Measurements from ENCODE around the gene EPB41L4B. TPM values are rescaled to one million over a fixed set of nuclear protein-coding genes. Genes with fewer than 3 reads are reported as not detected.

The EPB41L4B gene
- total and polyA plus RNA-seq, 9 donors, result 6.2 to 14.3 (median 6.8) TPM

- DNase-seq, result peak; percentile 78
- Histone ChIP-seq H3K9me3 (replicated peaks; ENCODE audit: control insufficient read depth, low read depth, low read length) (no peaks in the 10 kb centered on the region), H3K4me1 (ENCODE audit: control insufficient read depth, insufficient read depth, low read length) (peaks cover 70% of the 10 kb centered on the region), H3K4me3 (ENCODE audit: low read length) (no peak overlapping the region), H3K27me3 (ENCODE audit: control insufficient read depth, insufficient read depth, low read length) (no peaks in the 10 kb centered on the region), H3K36me3 (ENCODE audit: control insufficient read depth, insufficient read depth, low read length) (no peaks in the 10 kb centered on the region), H3K27ac (ENCODE audit: low read length) (peak overlapping the region; percentile 62)
- 76% methylated on average over 7 of the region's 8 CpGs for WGBS (ENCODE audit: insufficient coverage)
These were observed 45.8 kb downstream of the EPB41L4B start for GRCh38 chr9:109274884-109275730.

- no peaks in the 10 kb centered on the region for H3K36me3 ChIP-seq (ENCODE audit: control insufficient read depth, insufficient read depth, low read length)
- 100% methylated on average over 2 of the region's 3 CpGs for WGBS (ENCODE audit: insufficient coverage)
- DNase-seq, result no peak
- no peak overlapping the region for H3K4me3 ChIP-seq (ENCODE audit: low read length)
- no peaks in the 10 kb centered on the region for H3K27me3 ChIP-seq (ENCODE audit: control insufficient read depth, insufficient read depth, low read length)
- no peaks in the 10 kb centered on the region for H3K9me3 ChIP-seq (replicated peaks; ENCODE audit: control insufficient read depth, low read depth, low read length)
- peak overlapping the region; percentile 62 for H3K27ac ChIP-seq (ENCODE audit: low read length)
- peaks cover 66% of the 10 kb centered on the region for H3K4me1 ChIP-seq (ENCODE audit: control insufficient read depth, insufficient read depth, low read length)
These were observed 47.0 kb downstream of the EPB41L4B start for GRCh38 chr9:109273869-109274268.

GRCh38 chr9:109272745-109273144, 48.1 kb downstream of the EPB41L4B start:
- H3K9me3 ChIP-seq (replicated peaks; ENCODE audit: control insufficient read depth, low read depth, low read length), result no peaks in the 10 kb centered on the region
- H3K4me3 ChIP-seq (ENCODE audit: low read length), result no peak overlapping the region
- 100% methylated on average over 1 of the region's 2 CpGs for WGBS (ENCODE audit: insufficient coverage)
- H3K4me1 ChIP-seq (ENCODE audit: control insufficient read depth, insufficient read depth, low read length), result peaks cover 55% of the 10 kb centered on the region
- DNase-seq, result no peak
- no peaks in the 10 kb centered on the region for H3K36me3 ChIP-seq (ENCODE audit: control insufficient read depth, insufficient read depth, low read length)
- H3K27ac ChIP-seq (ENCODE audit: low read length), result peak overlapping the region; percentile 52
- H3K27me3 ChIP-seq (ENCODE audit: control insufficient read depth, insufficient read depth, low read length), result no peaks in the 10 kb centered on the region

- DNase-seq, result no peak
- Histone ChIP-seq H3K4me1 (ENCODE audit: control insufficient read depth, insufficient read depth, low read length) (peaks cover 48% of the 10 kb centered on the region), H3K36me3 (ENCODE audit: control insufficient read depth, insufficient read depth, low read length) (no peaks in the 10 kb centered on the region), H3K27me3 (ENCODE audit: control insufficient read depth, insufficient read depth, low read length) (no peaks in the 10 kb centered on the region), H3K4me3 (ENCODE audit: low read length) (no peak overlapping the region), H3K9me3 (replicated peaks; ENCODE audit: control insufficient read depth, low read depth, low read length) (no peaks in the 10 kb centered on the region), H3K27ac (ENCODE audit: low read length) (peak overlapping the region; percentile 50)
- 100% methylated on average over 3 of the region's 4 CpGs for WGBS (ENCODE audit: insufficient coverage)
These were observed 48.8 kb downstream of the EPB41L4B start for GRCh38 chr9:109272045-109272444.

GRCh38 chr9:109270971-109271925, 49.6 kb downstream of the EPB41L4B start:
- Histone ChIP-seq H3K27ac (ENCODE audit: low read length) (peak overlapping the region; percentile 50), H3K36me3 (ENCODE audit: control insufficient read depth, insufficient read depth, low read length) (no peaks in the 10 kb centered on the region), H3K4me3 (ENCODE audit: low read length) (no peak overlapping the region), H3K4me1 (ENCODE audit: control insufficient read depth, insufficient read depth, low read length) (peaks cover 40% of the 10 kb centered on the region), H3K27me3 (ENCODE audit: control insufficient read depth, insufficient read depth, low read length) (no peaks in the 10 kb centered on the region), H3K9me3 (replicated peaks; ENCODE audit: control insufficient read depth, low read depth, low read length) (no peaks in the 10 kb centered on the region)
- DNase-seq, result peak; percentile 33
- 80% methylated on average over 9 of the region's 15 CpGs for WGBS (ENCODE audit: insufficient coverage)

DNA sequence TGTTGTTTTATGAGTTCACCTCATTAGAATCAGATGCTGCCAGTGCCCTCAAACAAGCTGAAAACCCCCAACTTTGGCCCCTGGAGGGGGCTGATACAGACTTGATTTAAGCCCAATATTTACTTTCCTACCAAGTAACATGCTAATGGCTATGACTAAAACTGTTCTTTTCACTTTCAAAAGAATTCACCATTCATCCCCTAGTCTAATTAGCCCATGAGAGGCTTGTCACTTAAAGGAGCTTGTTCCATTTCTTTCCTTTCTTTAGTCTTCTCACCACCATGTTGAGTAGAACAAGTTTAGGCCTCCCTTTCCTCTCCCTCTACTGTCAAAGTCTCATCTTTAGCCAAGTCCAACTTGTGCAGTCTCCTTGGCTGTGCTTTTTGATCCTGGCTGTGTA, 50.4 kb downstream of the EPB41L4B start:
- no peak for DNase-seq
- no peak overlapping the region for H3K4me3 ChIP-seq (ENCODE audit: low read length)
- H3K27ac ChIP-seq (ENCODE audit: low read length), result peak overlapping the region; percentile 9

DNA sequence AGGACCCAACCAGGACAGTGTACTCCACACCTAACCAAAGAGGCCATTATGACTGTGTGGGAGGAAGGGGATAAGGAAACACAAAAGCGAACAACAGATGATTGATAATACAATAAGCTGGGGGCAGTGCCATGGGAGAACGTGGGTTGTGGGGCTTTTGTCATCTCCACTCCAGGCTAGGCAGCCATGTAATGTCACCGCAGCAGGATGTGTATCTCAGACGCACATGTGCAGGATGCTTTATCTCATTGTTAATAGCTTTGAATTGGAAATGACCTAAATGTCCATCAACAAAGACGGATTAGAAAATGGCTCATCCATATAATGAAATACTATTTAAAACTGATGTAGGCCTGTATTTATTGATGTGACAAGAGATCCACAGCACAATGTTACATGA, 51.0 kb downstream of the EPB41L4B start:
- H3K4me3 ChIP-seq (ENCODE audit: low read length), result no peak overlapping the region
- H3K36me3 ChIP-seq (ENCODE audit: control insufficient read depth, insufficient read depth, low read length), result no peaks in the 10 kb centered on the region
- H3K27ac ChIP-seq (ENCODE audit: low read length), result no peak overlapping the region
- peaks cover 43% of the 10 kb centered on the region for H3K4me1 ChIP-seq (ENCODE audit: control insufficient read depth, insufficient read depth, low read length)
- no peak for DNase-seq
- no peaks in the 10 kb centered on the region for H3K27me3 ChIP-seq (ENCODE audit: control insufficient read depth, insufficient read depth, low read length)
- 57% methylated on average over 2 of the region's 5 CpGs for WGBS (ENCODE audit: insufficient coverage)
- H3K9me3 ChIP-seq (replicated peaks; ENCODE audit: control insufficient read depth, low read depth, low read length), result no peaks in the 10 kb centered on the region

More for the DNA sequence above, 50.4 kb downstream of the EPB41L4B start:
- no peaks in the 10 kb centered on the region for H3K9me3 ChIP-seq (replicated peaks; ENCODE audit: control insufficient read depth, low read depth, low read length)
- H3K36me3 ChIP-seq (ENCODE audit: control insufficient read depth, insufficient read depth, low read length), result no peaks in the 10 kb centered on the region
- H3K4me1 ChIP-seq (ENCODE audit: control insufficient read depth, insufficient read depth, low read length), result peaks cover 43% of the 10 kb centered on the region
- no peaks in the 10 kb centered on the region for H3K27me3 ChIP-seq (ENCODE audit: control insufficient read depth, insufficient read depth, low read length)

GRCh38 chr9:109269081-109269480, 51.8 kb downstream of the EPB41L4B start:
- WGBS (ENCODE audit: insufficient coverage), result 71% methylated on average over 3 of the region's 3 CpGs
- no peaks in the 10 kb centered on the region for H3K9me3 ChIP-seq (replicated peaks; ENCODE audit: control insufficient read depth, low read depth, low read length)

DNA sequence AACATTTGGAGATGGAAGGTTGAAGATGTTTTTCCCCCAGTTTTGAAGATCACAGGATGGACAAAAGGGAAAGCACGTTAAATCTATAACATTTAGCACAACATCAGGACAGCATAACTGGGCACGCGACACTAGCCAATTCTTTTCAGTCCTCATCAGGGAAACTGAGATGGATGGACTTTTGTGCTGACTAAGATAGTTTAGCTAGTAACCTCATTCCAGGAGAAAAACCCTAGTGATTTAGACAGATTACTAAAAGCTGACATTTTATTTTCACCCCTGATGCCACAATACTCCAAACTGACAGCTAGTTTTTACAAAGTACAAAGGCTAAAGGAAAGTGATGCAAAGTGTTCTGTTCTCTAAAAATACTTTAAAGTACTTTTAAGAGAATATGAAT, 53.3 kb downstream of the EPB41L4B start:
- H3K36me3 ChIP-seq (ENCODE audit: control insufficient read depth, insufficient read depth, low read length), result no peaks in the 10 kb centered on the region
- WGBS (ENCODE audit: insufficient coverage), result no CpG with 5 or more reads among the region's 3 CpGs
- peaks cover 21% of the 10 kb centered on the region for H3K4me1 ChIP-seq (ENCODE audit: control insufficient read depth, insufficient read depth, low read length)
- H3K27me3 ChIP-seq (ENCODE audit: control insufficient read depth, insufficient read depth, low read length), result no peaks in the 10 kb centered on the region
- H3K27ac ChIP-seq (ENCODE audit: low read length), result no peak overlapping the region
- no peak for DNase-seq
- no peak overlapping the region for H3K4me3 ChIP-seq (ENCODE audit: low read length)
- no peaks in the 10 kb centered on the region for H3K9me3 ChIP-seq (replicated peaks; ENCODE audit: control insufficient read depth, low read depth, low read length)

More at GRCh38 chr9:109269081-109269480, 51.8 kb downstream of the EPB41L4B start:
- Histone ChIP-seq H3K4me1 (ENCODE audit: control insufficient read depth, insufficient read depth, low read length) (peaks cover 35% of the 10 kb centered on the region), H3K27ac (ENCODE audit: low read length) (no peak overlapping the region), H3K27me3 (ENCODE audit: control insufficient read depth, insufficient read depth, low read length) (no peaks in the 10 kb centered on the region), H3K4me3 (ENCODE audit: low read length) (no peak overlapping the region), H3K36me3 (ENCODE audit: control insufficient read depth, insufficient read depth, low read length) (no peaks in the 10 kb centered on the region)
- DNase-seq, result no peak
